NCI-H1436 (cell line): ENCODE results near the gene PIK3CD.
"Not testable (repeated sequence)": the region's sequence is repeated elsewhere in the genome, so short reads cannot be mapped to it uniquely, and the experiment has no call there.

ENCODE experiments used
- DNase-seq: peaks from one replicate; lab custom pipeline; 2025; lab: John Stamatoyannopoulos, UW

PIK3CD gene

GRCh38 chr1:9621032-9621431 is 30.5 kb upstream of the PIK3CD start:
- DNase-seq, result no peak

DNA sequence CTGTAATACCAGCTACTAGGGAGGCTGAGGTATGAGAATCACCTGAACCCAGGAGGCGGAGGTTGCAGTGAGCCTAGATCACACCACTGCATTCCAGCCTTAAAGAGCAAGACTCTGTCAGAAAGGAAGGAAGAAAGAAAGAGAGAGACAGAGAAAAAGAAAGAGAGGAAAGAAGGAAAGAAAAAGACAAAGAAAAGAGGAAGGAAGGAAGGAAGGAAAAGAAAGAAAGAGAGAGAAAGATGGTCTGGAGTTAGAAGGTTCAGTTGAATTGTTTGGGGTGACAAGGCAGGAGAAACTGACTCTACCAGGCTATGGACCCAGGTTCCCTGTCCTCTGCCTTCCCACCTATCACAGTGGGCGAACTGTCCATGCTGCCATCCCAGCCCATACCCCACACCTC is 27.4 kb upstream of the PIK3CD start:
- DNase-seq, result no peak

- not testable (repeated sequence) for DNase-seq
Observed at GRCh38 chr1:9625030-9625429, 26.5 kb upstream of the PIK3CD start.

GRCh38 chr1:9626201-9626608 is 25.3 kb upstream of the PIK3CD start:
- no peak for DNase-seq

GRCh38 chr1:9628541-9629444 is 22.7 kb upstream of the PIK3CD start:
- no peak for DNase-seq

DNA sequence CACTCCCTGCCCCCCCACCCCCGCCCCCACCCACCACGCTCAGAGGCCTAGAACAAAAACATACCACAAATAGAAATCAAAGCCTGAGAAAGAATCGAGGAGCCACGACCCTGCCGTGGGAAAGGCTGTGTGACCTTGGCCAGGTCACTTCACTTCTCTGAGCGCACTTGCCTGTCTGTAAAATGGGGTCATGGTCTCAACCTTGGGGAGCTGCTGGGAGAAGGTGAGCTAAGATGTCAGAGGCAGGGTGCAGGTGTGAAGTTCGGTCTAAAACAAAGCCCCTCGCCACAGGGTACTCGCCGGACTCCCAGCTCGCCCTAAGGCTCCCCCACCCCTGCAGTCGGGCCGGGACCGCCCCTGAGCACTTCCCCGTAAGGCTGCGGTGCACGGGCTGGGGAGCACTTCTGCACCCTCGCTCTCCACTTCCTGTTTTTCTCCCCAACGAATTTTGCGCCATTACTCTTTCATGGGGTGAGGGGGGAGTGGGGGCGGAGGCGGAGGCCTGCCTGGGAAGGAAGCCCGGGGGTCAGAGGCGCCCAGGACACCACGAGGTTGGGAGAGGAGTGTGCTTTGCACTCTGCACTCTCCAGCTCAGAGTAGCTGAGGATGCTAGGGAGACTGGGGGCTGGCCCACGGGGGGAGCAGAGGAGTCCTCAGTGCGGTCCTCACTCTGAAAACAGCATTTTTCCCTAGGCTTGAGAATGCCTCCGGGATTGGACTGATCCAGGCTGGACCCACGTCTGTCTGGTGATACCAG is 21.9 kb upstream of the PIK3CD start:
- DNase-seq, result no peak

- DNase-seq, result no peak
Observed at GRCh38 chr1:9630331-9631111, 21.0 kb upstream of the PIK3CD start.

- no peak for DNase-seq
Observed at GRCh38 chr1:9631613-9632012, 19.9 kb upstream of the PIK3CD start.

DNA sequence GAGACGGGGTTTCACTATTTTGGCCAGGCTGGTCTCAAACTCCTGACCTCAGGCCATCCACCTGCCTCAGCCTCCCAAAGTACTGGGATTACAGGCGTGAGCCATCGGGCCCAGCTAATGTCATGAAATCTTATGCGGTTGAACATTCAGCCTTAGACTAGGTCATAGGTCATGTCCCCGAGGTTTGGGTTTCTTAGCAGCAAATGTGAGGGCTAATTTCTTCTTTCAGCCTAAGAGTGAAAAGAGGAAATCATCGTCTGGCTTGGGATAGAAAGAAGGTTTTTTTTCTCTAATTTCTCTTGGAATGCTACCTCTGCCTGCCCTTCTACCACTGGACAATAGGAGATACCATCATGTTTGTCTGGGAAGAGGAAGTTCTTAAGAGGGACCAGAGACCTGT is 18.0 kb upstream of the PIK3CD start:
- no peak for DNase-seq

DNA sequence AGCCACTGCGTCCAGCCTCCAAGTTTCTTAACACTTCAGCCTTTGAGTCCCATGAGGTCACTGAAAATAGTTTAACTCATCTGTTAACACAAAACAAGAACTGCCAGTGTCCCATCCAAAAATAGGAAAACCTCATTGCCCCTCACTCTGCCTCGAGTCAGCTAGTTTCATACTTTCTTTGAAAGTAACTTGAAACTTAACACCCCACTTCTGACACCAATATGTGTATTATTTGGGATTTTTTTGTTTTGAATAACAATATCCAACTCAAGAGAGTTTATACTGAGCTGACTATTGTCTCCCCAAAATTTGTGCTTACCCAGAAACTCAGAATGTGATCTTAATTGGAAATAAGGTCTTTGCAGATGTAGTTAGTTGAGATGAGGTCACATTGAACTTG is 16.9 kb upstream of the PIK3CD start:
- DNase-seq, result no peak

DNA sequence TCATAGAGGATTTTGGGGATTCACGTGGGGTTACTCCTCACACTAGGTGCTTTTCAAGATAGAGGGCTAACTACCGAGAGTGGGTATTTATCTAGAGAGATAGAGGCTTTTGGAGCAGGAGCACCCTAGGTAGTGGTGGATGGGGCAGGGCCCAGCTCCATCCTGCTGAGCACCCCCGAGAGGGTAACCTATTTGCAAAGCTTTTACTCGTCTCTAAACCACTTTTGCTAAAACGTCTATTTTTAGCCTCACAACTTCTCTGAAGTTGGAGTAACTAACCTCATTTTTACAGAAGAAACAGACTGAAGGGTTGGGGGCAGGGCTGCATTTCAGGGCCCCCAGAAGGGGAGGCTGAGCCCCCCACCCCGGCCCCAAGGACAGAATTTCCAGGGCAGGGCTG is 12.3 kb upstream of the PIK3CD start:
- DNase-seq, result no peak

- DNase-seq, result no peak
Observed at GRCh38 chr1:9643351-9644256, 7.9 kb upstream of the PIK3CD start.

- no peak for DNase-seq
Observed at GRCh38 chr1:9646037-9646436, 5.5 kb upstream of the PIK3CD start.

- DNase-seq, result no peak
Observed at GRCh38 chr1:9648171-9648570, 3.4 kb upstream of the PIK3CD start.

GRCh38 chr1:9649769-9650168 is 1.8 kb upstream of the PIK3CD start:
- no peak for DNase-seq

GRCh38 chr1:9651220-9651564 is 339 bp upstream of the PIK3CD start:
- no peak for DNase-seq

DNA sequence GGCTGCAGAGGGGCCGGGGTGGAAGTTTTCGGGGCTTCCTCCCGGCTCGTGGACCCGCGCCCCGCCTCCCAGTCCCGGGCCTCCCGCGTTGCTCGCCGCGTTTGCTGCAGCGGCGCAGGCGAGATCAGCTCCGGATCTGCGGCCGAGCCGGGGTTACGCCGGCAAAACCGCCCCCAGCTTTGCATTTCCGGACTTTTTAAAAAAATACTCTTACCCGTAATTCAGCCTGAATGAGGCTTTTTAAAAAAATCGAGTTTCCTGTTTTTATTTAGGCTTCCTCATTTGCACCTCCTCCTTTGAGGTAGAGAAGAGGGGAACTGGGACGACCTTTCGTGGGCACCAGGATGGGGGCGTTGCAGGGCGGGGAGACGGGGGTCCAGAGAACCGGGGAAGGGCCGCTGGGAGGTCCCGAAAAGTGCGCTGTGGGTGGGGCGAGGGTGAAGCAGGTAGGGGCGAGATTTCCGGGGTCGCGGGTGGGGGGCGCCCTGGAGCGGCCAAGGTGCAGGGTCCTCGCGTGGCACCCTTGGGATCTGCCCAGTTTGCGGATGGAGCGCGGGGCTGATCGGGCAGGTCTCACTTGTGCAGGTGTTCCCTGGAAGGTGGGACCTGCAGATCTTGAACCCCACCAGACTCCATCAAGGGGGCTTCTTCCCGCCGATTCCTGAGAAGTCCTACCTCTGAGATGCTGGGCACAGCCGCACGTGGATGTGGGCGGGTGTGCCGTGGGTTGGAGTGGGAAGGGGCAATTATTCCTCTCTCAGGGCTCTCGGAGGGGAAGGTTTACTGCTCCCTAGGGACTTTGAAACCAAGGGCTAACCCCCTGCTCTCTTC is 1.1 kb downstream of the PIK3CD start:
- DNase-seq, result no peak

GRCh38 chr1:9653210-9653490 is 1.6 kb downstream of the PIK3CD start:
- DNase-seq, result no peak

- DNase-seq, result no peak
Observed at GRCh38 chr1:9653491-9654050, 2.0 kb downstream of the PIK3CD start.

GRCh38 chr1:9654051-9654833 is 2.7 kb downstream of the PIK3CD start:
- no peak for DNase-seq
